Stomach (tissue), 4 donors: ENCODE data around the gene HTR5A.

Experiments
- CTCF ChIP-seq, 7 experiments: fragments of 450-650 bp in 4 of 7; fragments of 200-600 bp in 3 of 7; sonication (generic) in 3 of 7; IDR thresholded peaks; one replicate each; pipeline ENCODE4 v1.5.1; 2016 to 2019; ENCODE audit warnings: antibody characterized with exemption in 7 of 7, control low read depth in 2 of 7, mild to moderate bottlenecking in 1 of 7
- POLR2AphosphoS5 ChIP-seq, 3 donors: sonication (generic); formaldehyde crosslinking; IDR thresholded peaks; one replicate each; pipeline ENCODE4 v1.6.1; 2016; ENCODE audit warnings: antibody characterized with exemption in 3 of 3

GRCh38 chr7:155071121-155071651, 1.1 kb downstream of the HTR5A start:
- no peak for TF ChIP-seq POLR2AphosphoS5 (IDR thresholded peaks at IDR 0.05)
- TF ChIP-seq CTCF (IDR thresholded peaks at IDR 0.05), result no peak
